Hippocampal formation (tissue), 2 donors: ENCODE results near the gene TBX4.

Source experiments
- DNase-seq, 2 donors: peaks; one replicate each; lab custom pipeline; 2025; lab: John Stamatoyannopoulos, UW

The TBX4 gene

GRCh38 chr17:61452301-61453290, at the start of gene TBX4:
TSS of gene TBX4 (plus strand) at chr17:61452422. CDS start at chr17:61456491, 4,069 bp downstream.
- DNase-seq: no peak

- no peak for DNase-seq
Measured at GRCh38 chr17:61402978-61403800, 49.0 kb upstream of the TBX4 start.

- no peak for DNase-seq
Measured at GRCh38 chr17:61403801-61404662, 48.2 kb upstream of the TBX4 start.

- DNase-seq: no peak
Measured at GRCh38 chr17:61404663-61404912, 47.6 kb upstream of the TBX4 start.

- DNase-seq: no peak
Measured at GRCh38 chr17:61404913-61405685, 47.1 kb upstream of the TBX4 start.

DNA sequence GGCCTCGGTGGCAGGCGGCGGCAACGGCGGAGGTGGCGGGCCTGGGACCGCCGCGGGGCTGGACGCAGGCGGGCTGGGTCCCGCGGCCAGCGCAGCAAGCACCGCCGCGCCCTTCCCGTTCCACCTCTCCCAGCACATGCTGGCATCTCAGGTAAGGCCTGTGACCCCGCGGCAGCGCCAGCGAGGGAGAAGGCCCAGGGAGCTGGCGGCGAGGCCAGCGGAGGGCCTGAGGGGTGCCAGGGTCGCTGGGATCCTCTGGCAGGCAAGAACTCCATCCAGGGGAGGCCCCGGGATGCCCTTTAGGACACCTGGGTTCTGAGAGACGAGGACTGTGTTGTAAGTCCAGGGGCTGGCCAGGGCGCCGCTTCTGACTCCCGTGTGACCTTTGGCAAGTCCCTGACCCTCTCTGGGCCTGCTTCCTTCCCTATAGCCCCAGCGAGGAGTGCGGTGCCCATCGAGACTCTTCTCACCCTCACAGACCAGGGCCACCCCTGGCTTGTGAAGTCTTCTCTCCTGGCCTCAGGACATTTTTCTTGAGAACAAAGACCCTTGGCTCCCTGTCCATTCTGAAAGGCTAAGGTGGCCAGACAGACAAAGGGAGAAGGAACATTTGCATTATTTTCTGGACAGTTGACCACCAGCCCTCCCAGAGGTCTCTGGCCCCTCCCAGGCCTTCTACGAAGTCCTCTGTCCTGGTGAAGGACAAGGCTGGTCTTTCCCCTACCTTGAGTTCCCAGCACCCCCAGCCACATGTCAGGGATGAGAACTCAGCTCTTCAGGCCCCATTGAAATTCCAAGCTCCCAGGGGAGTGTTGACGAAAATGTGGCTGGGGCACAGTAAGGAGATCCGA, 46.3 kb upstream of the TBX4 start:
- DNase-seq: no peak

GRCh38 chr17:61406537-61406845, 45.7 kb upstream of the TBX4 start:
- DNase-seq: no peak

GRCh38 chr17:61406971-61407911, 45.0 kb upstream of the TBX4 start:
- no peak for DNase-seq

DNA sequence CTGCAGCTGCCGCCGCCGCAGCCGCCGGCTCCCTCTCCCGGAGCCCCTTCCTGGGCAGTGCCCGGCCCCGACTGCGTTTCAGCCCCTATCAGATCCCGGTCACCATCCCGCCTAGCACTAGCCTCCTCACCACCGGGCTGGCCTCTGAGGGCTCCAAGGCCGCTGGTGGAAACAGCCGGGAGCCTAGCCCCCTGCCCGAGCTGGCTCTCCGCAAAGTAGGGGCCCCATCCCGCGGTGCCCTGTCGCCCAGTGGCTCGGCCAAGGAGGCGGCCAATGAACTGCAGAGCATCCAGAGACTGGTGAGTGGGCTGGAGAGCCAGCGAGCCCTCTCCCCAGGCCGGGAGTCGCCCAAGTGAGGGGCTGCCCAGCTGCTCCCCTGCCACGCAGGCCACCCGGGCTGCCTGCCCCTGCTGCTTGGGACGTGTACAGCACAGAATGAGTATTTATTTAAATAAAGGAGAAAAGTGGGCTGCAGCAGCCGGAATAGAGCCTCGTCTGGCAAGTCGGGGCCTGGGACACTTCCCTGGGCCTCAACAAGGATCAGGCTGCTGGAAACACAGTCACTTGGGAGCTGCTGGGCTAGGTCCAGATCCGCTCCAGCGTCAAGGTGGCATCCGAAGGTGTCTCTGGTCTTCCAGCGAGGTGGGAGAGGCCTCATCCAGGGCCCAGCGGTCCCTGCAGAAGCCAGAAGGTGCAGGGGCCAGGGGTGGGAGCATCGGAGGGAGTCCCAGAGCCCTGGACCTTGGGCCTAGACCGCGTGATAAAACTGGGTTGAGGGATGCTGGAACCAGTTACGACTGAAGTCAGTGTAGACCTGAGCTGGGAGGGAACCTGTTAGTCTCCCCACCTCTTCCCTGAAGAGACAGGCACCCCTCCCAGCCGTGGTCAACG, 43.8 kb upstream of the TBX4 start:
- no peak for DNase-seq

- DNase-seq: peak; percentile 13 to 32
Measured at GRCh38 chr17:61409301-61410112, 42.7 kb upstream of the TBX4 start.

- peak in 1 of 2 donors; percentile 70 for DNase-seq
Measured at GRCh38 chr17:61410141-61411010, 41.8 kb upstream of the TBX4 start.

GRCh38 chr17:61411011-61411260, 41.3 kb upstream of the TBX4 start:
- no peak for DNase-seq

- DNase-seq: no peak
Measured at GRCh38 chr17:61411261-61412142, 40.7 kb upstream of the TBX4 start.

DNA sequence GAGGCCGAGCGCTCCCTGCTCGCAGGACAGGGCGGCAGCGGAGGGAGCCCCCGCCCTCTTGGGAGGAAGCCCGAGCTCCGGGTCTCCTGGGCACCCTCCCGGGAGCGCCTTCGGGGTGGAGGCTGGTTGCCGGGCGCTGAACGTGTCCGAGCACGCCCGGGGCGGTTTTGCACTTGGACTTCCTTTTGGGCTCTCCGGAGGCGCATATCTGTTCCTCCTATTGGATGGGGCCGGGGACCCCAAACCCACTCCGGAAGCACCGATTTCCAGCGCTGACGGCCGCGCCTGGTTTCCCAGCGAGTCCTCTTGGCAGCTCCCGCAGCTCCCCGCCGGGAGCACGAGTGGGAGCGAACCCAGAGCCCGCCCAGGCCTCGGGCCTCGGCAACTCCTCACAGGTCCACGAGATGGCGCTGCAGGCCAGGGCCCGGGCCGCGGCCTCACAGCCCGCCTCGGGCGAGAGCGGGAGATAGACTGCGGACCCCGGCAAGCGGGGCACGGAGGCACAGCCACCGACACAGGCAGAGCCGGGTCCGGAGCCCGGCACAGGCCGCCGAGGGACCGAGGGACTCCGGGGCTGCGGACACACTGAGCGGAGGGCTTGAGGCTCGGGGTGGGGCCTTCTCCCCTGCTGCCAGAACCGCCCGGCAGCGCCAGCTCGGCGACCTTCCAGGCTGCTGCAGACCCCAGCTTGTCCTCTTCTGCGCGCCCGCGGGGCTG, 39.9 kb upstream of the TBX4 start:
- DNase-seq: peak; percentile 55 to 75
